Right cardiac atrium (tissue), 5 donors: ENCODE data around the gene ZNF726. TPM values are rescaled to one million over a fixed set of nuclear protein-coding genes. Genes with fewer than 3 reads are reported as not detected.
"Not testable (repeated sequence)": the region's sequence is repeated elsewhere in the genome, so short reads cannot be mapped to it uniquely, and the experiment has no call there.

Experiments used
- ATAC-seq, 2 donors: fragments of 200-7000 bp; cut with Tn5 transposase; one replicate each; pipeline versions ENCODE4 v1.8.0 to v1.9.1; 2020; ENCODE audit warnings: moderate library complexity in 2 of 2, mild to moderate bottlenecking in 1 of 2
- DNase-seq, 3 donors: peaks; one replicate each; pipeline ENCODE4 v3.0.0-alpha.2; 2020
- H3K27ac ChIP-seq: one replicate; pipeline ENCODE4 v1.5.1; 2013; ENCODE audit warnings: mild to moderate bottlenecking, low read length, control low read depth, moderate library complexity
- H3K27me3 ChIP-seq: one replicate; pipeline ENCODE4 v1.6.1; 2013; ENCODE audit not compliant: control insufficient read depth, insufficient read depth
- H3K4me1 ChIP-seq: one replicate; pipeline ENCODE4 v1.6.1; 2013; ENCODE audit warnings: low read length; ENCODE audit not compliant: control insufficient read depth, insufficient read depth
- H3K4me3 ChIP-seq: one replicate; pipeline ENCODE4 v1.5.1; 2013; ENCODE audit warnings: low read length, control low read depth
- H3K9me3 ChIP-seq: one replicate; pipeline ENCODE4 v1.6.1; 2013; ENCODE audit warnings: low read length; ENCODE audit not compliant: control insufficient read depth
- WGBS: extraction: QIAGEN DNeasy Blood & Tissue Kit; methylation state at CpG from one replicate; pipeline ENCODE4 v1.1.7; 2013; 5-methylcytosine and 5-hydroxymethylcytosine counted together
- intact Hi-C, 4 donors: fragments of 100-400 bp; cut with DNase I; formaldehyde crosslinking; loops; one replicate each; pipeline versions ENCODE4 v1.11.0 to v1.14.0; 2022 to 2023
- polyA plus RNA-seq: library from polyadenylated mRNA; stranded (reverse); fragments of 200-250 nt; gene quantifications from one replicate; pipeline ENCODE4 v1.2.3, GENCODE V29; 2013
- total RNA-seq, 4 donors: library from RNA; stranded (reverse); fragmentation: NEBNext Ultra II Directional; extraction: Animal tissue kit (Norgen Biotek cat#: 25700); gene quantifications; one replicate each; pipeline ENCODE4 v1.2.1, GENCODE V29; 2021
- donor health status: healthy with polysubstance abuse.
- donor health status: DM: no; HTN: yes; CAD: no.
- donor health status: DM: no; HTN: no; CAD: no.
- donor health status: DM: no; HTN: yes; CAD: no; lungs with severe emphysema.
- donor health status: DM: yes; HTN: yes; CAD: no.

Gene ZNF726
- total and polyA plus RNA-seq, 5 donors, result 0.17 to 0.51 (median 0.41) TPM

- DNase-seq (no peak), ATAC-seq (no peak)
- Histone ChIP-seq H3K27ac (no peak overlapping the region), H3K9me3 (peaks cover 4% of the 10 kb centered on the region), H3K27me3 (peaks cover 2% of the 10 kb centered on the region), H3K4me3 (no peak overlapping the region), H3K4me1 (no peaks in the 10 kb centered on the region)
- WGBS, result 80% methylated on average over 4 of the region's 4 CpGs
- intact Hi-C loops, result no loop called here
These were observed 13.3 kb upstream of the ZNF726 start for GRCh38 chr19:23901360-23901759.

DNA sequence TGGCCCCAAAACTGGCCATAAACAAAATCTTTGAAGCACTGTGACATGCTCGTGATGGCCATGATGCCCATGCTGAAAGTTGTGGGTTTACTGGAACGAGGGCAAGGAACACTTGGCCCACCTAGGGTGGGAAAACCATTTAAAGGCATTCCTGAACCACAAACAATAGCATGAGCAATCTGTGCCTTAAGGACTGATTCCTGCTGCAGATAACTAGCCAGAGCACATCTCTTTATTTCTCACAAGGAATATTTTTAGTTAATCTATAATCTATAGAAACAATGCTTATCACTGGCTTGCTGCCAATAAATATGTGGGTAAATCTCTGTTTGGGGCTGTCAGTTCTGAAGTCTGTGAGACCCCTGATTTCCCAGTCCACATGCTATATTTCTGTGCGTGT lies 10.3 kb upstream of the ZNF726 start:
- 69% methylated on average over 3 of the region's 3 CpGs for WGBS
- Histone ChIP-seq H3K27ac (no peak overlapping the region), H3K4me3 (no peak overlapping the region), H3K27me3 (no peaks in the 10 kb centered on the region), H3K9me3 (peaks cover 4% of the 10 kb centered on the region), H3K4me1 (no peaks in the 10 kb centered on the region)
- no peak for DNase-seq
- intact Hi-C loops, result no loop called here
- ATAC-seq, result no peak

DNA sequence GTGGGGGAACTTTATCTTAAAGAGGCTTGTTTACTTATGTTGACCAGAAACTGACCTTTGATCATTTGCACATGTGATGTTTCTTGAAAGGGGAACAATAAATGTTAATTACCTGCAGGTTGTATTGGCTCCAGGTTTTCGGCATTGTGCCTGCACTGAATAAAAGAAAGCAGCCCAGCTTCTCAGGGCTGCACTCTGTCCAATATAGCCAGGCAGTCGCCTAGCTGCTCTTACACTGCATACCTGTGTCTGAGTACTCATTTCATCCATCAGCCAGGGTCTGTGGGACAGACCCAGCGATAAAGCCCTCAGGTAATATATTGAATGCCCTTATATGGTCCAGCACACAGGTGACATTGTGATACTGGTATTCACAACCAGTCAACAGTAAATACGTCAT lies 8.9 kb upstream of the ZNF726 start:
- intact Hi-C loops, result no loop called here
- Histone ChIP-seq H3K27ac (no peak overlapping the region), H3K27me3 (no peaks in the 10 kb centered on the region), H3K4me1 (no peaks in the 10 kb centered on the region), H3K4me3 (no peak overlapping the region), H3K9me3 (peaks cover 4% of the 10 kb centered on the region)
- no peak for ATAC-seq
- 77% methylated on average over 4 of the region's 4 CpGs for WGBS
- no peak for DNase-seq

GRCh38 chr19:23906835-23907234 lies 7.9 kb upstream of the ZNF726 start:
- Histone ChIP-seq H3K27me3 (no peaks in the 10 kb centered on the region), H3K4me3 (no peak overlapping the region), H3K9me3 (peaks cover 4% of the 10 kb centered on the region), H3K27ac (no peak overlapping the region), H3K4me1 (no peaks in the 10 kb centered on the region)
- DNase-seq (no peak), ATAC-seq (no peak)
- intact Hi-C loops, result no loop called here
- 67% methylated on average over 2 of the region's 2 CpGs for WGBS

DNA sequence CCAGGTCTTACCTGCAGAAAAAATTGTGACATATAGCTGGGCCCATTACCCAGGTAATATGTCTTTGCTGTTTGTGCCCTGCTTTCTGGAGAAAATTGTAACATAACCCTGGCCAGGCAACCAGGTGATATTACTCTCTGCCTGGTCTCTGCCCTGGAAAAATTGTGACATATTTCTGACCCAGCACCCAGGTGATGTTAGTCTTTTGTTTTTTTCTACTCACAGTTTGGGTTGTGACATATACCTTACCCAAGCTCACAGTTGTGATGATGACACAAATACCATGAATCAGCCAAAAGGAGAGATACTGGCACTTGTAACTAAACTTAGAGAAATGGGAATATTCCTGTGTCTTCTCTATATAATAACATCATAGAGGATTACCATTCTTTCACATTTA lies 6.5 kb upstream of the ZNF726 start:
- Histone ChIP-seq H3K27ac (no peak overlapping the region), H3K9me3 (peaks cover 4% of the 10 kb centered on the region), H3K4me3 (no peak overlapping the region), H3K4me1 (no peaks in the 10 kb centered on the region), H3K27me3 (no peaks in the 10 kb centered on the region)
- ATAC-seq (no peak), DNase-seq (no peak)
- intact Hi-C loops, result no loop called here

- peaks cover 4% of the 10 kb centered on the region for H3K9me3 ChIP-seq
- intact Hi-C loops, result no loop called here
- no peak overlapping the region for H3K27ac ChIP-seq
- no peaks in the 10 kb centered on the region for H3K27me3 ChIP-seq
- H3K4me1 ChIP-seq, result no peaks in the 10 kb centered on the region
- ATAC-seq, result no peak
- no peak overlapping the region for H3K4me3 ChIP-seq
- no peak for DNase-seq
These were observed 5.5 kb upstream of the ZNF726 start for GRCh38 chr19:23909222-23909621.

GRCh38 chr19:23913931-23914330 lies 755 bp upstream of the ZNF726 start:
- WGBS, result 94% methylated on average over 11 of the region's 11 CpGs
- no peak overlapping the region for H3K4me3 ChIP-seq
- no peak overlapping the region for H3K27ac ChIP-seq
- intact Hi-C loops, result no loop called here
- H3K27me3 ChIP-seq, result no peaks in the 10 kb centered on the region
- ATAC-seq, result no peak
- H3K4me1 ChIP-seq, result no peaks in the 10 kb centered on the region
- DNase-seq, result no peak
- no peaks in the 10 kb centered on the region for H3K9me3 ChIP-seq

DNA sequence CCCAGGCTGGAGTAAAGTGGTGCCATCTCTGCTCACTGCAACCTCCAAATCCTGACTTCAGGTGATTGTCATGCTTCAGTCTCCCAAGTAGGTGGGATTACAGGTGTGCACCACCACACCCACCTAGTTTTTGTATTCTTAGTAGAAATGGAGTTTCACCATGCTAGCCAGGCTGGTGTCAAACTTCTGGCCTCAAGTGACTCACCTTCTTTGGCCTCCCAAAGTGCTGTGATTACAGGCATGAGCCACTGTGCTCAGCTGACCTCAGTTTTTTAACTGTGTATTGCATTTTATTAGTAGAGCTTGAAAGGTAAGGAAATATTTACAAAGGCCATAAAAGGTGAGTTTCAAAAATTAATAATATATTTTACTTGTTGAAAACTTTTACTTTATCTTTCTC lies 2.3 kb downstream of the ZNF726 start:
- ATAC-seq (no peak), DNase-seq (no peak)
- H3K9me3 ChIP-seq, result no peaks in the 10 kb centered on the region
- no peak overlapping the region for H3K27ac ChIP-seq
- no peak overlapping the region for H3K4me3 ChIP-seq
- H3K4me1 ChIP-seq, result no peaks in the 10 kb centered on the region
- H3K27me3 ChIP-seq, result no peaks in the 10 kb centered on the region
- intact Hi-C loops, result no loop called here

DNA sequence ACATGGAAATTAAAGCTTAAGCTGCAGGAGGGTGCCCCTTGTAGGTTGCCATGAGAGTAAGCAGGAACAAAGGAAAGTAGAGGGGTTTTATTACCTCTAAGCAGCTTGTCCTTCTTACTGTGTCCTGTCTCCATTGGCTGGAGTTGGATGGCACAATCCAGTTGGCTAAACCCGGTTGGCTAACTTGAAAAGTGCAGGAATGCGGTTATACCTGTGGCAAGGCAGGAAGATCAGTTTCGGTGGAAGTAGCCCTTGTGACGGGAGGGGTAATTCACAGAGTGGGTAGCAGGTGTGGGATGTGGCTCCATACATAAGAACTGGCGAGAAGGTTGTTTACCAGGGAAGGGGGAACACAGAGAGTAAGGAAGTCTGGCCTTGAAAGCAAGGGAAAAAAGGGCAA lies 3.2 kb downstream of the ZNF726 start:
- Histone ChIP-seq H3K27me3 (no peaks in the 10 kb centered on the region), H3K4me3 (no peak overlapping the region), H3K4me1 (no peaks in the 10 kb centered on the region), H3K9me3 (no peaks in the 10 kb centered on the region), H3K27ac (no peak overlapping the region)
- DNase-seq (no peak), ATAC-seq (no peak)
- intact Hi-C loops, result no loop called here
- 95% methylated on average over 5 of the region's 5 CpGs for WGBS

DNA sequence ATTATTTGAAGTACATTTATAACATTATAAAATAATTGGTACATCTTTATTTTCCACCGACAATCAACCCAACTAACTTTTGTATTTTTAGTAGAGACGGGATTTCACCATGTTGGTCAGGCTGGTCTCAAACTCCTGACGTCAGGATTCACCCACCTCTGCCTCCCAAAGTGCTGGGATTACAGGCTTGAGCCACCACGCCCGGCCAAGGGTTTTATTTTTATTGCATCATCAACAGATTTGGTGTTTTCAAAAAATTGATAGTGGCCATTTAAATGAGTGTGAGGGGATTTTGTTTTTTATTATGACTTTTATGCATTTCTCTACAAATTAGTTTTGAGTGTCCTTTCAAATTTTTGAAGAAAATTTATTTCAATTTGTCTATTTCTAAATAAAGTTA lies 10.6 kb downstream of the ZNF726 start:
- Histone ChIP-seq H3K9me3 (no peaks in the 10 kb centered on the region), H3K4me1 (no peaks in the 10 kb centered on the region), H3K4me3 (no peak overlapping the region), H3K27ac (no peak overlapping the region), H3K27me3 (no peaks in the 10 kb centered on the region)
- intact Hi-C loops, result no loop called here
- 98% methylated on average over 5 of the region's 5 CpGs for WGBS
- ATAC-seq, result no peak
- no peak for DNase-seq

DNA sequence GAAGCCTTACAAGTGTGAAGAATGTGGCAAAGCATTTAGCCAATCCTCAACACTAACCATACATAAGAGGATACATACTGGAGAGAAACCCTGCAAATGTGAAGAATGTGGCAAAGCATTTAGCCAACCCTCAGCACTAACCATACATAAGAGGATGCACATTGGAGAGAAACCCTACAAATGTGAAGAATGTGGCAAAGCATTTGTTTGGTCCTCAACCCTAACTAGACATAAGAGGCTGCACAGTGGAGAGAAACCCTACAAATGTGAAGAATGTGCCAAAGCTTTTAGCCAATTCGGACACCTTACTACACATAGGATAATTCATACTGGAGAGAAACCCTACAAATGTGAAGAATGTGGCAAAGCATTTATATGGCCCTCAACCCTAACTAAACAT lies 18.2 kb downstream of the ZNF726 start:
- H3K27ac ChIP-seq, result no peak overlapping the region
- WGBS, result 96% methylated on average over 1 of the region's 1 CpG
- DNase-seq (no peak), ATAC-seq (no peak)
- H3K4me1 ChIP-seq, result no peaks in the 10 kb centered on the region
- H3K27me3 ChIP-seq, result no peaks in the 10 kb centered on the region
- H3K4me3 ChIP-seq, result no peak overlapping the region
- intact Hi-C loops, result no loop called here
- no peaks in the 10 kb centered on the region for H3K9me3 ChIP-seq

- ATAC-seq, H3K27ac ChIP-seq, H3K9me3 ChIP-seq, H3K4me1 ChIP-seq, H3K27me3 ChIP-seq, intact Hi-C loops, H3K4me3 ChIP-seq: not testable (repeated sequence)
- peak in 1 of 3 donors; percentile 56 for DNase-seq
- 98% methylated on average over 25 of the region's 29 CpGs for WGBS
These were observed 22.3 kb downstream of the ZNF726 start for GRCh38 chr19:23937031-23937430.
